Keratinocyte (primary cell): ENCODE measurements around the gene MGRN1.

Experiments used
- EZH2 ChIP-seq: IDR thresholded peaks from one replicate; pipeline ENCODE4 v1.6.1; 2012; ENCODE audit warnings: inconsistent platforms, mild to moderate bottlenecking, low read length, moderate library complexity
- TF ChIP-seq, protein P1 (sequence below), 3 experiments: IDR thresholded peaks in 1 of 3; conservative IDR thresholded peaks in 1 of 3; optimal IDR thresholded peaks in 1 of 3; 2 replicates in 2 of 3; 3 replicates in 1 of 3; pipeline versions ENCODE3 to v1.5.1; 2011; ENCODE audit warnings: low read length in 3 of 3, mild to moderate bottlenecking in 3 of 3, moderate library complexity in 2 of 3, control low read depth in 1 of 3, inconsistent platforms in 1 of 3; ENCODE audit not compliant: insufficient read depth in 2 of 3; ENCODE audit errors: extremely low read depth in 1 of 3

DNA sequence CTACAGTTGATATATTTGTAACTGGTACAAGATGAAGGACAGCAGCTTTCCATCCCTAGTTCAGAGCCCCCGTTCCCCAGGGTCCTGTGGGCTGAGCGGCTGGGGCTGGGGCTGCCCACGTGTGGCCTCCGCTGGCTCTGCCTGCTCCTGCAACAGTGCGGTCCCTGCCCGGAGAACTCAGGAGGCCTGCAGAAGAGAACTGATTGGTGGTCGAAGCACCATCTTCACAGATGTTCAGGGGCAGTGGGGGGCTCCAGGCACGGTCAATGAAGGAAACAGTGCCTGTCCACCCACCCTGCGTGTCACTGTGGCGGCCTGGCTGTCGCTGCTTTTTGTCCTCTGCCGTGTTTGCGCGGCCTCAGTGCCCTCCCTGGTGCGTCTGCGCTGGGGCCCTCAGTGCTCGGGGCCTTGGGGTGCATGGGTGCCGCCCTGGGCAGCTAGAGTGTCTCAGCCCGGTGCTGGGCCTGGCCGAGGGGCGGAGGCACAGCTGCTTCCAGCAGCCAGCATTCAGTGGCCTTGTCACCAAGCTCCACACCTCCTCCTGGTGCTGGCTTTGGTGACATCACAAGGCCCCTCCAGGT is 64.6 kb downstream of the MGRN1 start:
- TF ChIP-seq, protein P1, sequence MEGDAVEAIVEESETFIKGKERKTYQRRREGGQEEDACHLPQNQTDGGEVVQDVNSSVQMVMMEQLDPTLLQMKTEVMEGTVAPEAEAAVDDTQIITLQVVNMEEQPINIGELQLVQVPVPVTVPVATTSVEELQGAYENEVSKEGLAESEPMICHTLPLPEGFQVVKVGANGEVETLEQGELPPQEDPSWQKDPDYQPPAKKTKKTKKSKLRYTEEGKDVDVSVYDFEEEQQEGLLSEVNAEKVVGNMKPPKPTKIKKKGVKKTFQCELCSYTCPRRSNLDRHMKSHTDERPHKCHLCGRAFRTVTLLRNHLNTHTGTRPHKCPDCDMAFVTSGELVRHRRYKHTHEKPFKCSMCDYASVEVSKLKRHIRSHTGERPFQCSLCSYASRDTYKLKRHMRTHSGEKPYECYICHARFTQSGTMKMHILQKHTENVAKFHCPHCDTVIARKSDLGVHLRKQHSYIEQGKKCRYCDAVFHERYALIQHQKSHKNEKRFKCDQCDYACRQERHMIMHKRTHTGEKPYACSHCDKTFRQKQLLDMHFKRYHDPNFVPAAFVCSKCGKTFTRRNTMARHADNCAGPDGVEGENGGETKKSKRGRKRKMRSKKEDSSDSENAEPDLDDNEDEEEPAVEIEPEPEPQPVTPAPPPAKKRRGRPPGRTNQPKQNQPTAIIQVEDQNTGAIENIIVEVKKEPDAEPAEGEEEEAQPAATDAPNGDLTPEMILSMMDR (optimal IDR thresholded peaks at IDR 0.05 in 1 of 3, IDR thresholded peaks at IDR 0.05 in 1 of 3, conservative IDR thresholded peaks at IDR 0.05 in 1 of 3; ENCODE audit: extremely low read depth in 1 of 3, insufficient read depth in 2 of 3, low read length in 3 of 3): no peak
- no peak for TF ChIP-seq EZH2
